Stimulated activated CD4-positive, alpha-beta T cell treated with anti-CD3 and anti-CD28 coated beads, Interleukin-2, amount 100 ng/mL, for 48 hours (primary cell): ENCODE results near the gene IL2RG.
A peak's percentile ranks its signal among the peaks of the same experiment; 100 is the strongest.

Source experiments
- DNase-seq, 2 donors: peaks; one replicate each; pipeline ENCODE4 v3.0.0-alpha.2; 2020

Gene IL2RG

GRCh38 chrX:71107762-71108360 is 3.5 kb downstream of the IL2RG start:
- DNase-seq: no peak

DNA sequence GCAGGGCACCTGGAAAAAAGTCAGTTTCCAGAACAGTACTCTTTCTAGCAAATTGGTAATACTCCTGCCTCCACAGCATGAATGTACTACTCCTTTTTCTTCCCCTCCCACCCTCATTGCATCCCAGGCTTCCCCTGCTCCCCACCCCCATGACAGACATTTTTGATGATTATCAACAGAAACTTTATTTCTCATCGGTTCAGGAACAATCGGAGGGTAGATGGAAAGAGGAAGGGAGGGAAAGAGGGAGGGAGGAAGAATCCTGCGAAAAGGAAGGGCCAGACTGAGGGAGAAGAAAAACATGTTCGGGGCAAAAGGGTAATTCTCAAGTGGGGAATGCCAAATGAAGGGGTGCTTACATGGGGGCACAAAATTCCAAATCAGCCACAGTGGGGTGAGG is 4.1 kb downstream of the IL2RG start:
- DNase-seq: no peak

GRCh38 chrX:71106427-71106826 is 5.0 kb downstream of the IL2RG start, which contains the start of gene CXorf65:
Gene CXorf65 (minus strand): TSS chrX:71106740. CDS start chrX:71106556, 184 bp downstream.
- no peak for DNase-seq

DNA sequence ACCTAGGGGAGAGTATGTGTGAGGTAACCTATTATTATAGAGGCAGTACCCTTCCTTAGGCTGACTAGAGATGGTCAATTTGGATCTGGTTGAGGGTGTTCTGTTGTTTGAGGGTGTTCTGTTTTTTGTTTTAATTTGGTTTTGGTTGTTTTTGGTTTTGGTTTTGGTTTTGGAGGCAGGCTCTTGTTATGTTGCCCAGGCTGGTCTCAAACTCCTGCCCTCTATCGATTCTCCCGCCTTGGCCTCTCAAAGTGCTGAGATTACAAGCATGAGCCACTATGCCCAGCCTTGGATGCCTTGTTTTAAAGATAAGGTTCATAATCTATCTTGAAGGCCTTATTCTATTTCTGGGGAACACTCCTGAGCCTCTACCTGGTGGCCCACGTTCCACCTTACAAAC is 5.7 kb downstream of the IL2RG start:
- no peak for DNase-seq

GRCh38 chrX:71103110-71103983 is 8.0 kb downstream of the IL2RG start:
- peak; percentile 32 to 41 for DNase-seq

DNA sequence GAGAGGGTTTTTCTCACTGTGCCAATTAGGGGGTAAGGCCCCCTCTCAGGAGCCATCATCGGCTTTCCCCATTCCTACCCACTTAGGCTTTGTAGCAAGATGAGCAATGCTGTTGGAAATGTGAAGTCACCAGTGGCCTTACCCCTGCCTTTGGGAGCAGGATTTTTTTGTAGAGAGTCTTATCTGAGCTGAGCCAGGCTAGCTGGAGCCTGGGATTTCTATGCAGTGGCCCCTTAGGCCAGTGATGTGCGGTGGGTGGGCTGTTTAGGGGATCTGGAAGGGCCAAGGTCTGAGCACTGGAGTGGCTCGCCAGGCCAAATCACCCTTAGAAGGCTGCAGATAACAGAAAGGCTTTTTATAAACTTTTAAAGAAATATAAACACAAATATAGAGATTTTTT is 9.1 kb downstream of the IL2RG start:
- DNase-seq: no peak

GRCh38 chrX:71100581-71101505 is 10.5 kb downstream of the IL2RG start:
- no peak for DNase-seq

- no peak for DNase-seq
Measured at GRCh38 chrX:71099736-71100135, 11.6 kb downstream of the IL2RG start.

DNA sequence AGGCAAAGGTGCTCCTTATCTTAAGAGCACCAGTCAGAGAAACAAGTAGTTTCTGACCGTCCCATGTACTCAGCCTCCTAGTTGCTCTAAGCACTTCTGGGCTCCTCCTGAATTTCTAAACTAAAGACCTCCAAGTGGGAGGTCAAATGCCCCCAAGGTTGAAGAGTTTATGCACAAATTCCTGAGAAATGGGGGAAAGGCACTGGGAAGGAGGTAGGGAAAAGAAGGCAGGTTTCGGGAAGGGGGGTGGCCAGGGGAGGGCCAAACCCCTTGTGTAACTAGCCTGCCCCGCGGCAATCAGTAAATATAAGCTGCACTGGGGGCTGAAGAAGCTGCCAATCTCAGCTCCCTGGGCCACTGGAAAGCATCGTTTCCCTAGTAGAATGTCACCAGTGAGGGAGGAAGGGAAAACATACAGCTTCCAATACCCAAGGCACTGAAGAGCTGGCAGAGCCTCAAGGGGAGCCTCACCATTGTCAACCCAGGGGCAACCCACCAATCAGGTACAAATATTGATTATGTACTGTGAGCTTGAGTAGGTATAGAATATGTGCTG is 12.3 kb downstream of the IL2RG start:
- DNase-seq: no peak

DNA sequence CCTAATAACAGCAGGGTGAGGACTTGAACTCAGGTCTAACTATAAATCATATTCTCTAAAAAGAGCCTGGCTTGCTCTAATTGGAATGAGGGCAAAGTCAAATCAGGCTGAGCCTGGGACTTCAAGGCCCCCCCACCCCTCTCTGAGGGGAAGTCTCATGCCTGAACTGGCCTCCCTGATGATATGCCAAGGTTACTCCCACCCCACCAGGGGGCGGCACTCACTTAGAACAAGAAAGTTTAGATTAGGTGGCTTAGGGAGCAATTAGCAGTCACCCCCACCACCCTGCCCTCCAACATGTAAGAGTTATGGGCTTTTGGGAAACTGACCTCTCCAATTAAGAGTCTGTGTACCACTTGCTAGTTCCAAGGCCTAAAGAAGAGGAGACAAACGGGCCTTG is 13.1 kb downstream of the IL2RG start:
- DNase-seq: peak; percentile 54 to 67

DNA sequence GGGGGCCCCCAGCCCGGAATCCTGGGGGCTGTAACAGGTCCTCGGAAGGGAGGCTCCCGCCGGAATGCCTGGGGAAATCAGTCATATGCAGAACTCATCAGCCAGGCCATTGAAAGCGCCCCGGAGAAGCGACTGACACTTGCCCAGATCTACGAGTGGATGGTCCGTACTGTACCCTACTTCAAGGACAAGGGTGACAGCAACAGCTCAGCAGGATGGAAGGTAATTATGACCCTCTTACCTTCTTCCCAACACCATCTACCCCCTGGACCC is 14.7 kb downstream of the IL2RG start:
- DNase-seq: no peak

DNA sequence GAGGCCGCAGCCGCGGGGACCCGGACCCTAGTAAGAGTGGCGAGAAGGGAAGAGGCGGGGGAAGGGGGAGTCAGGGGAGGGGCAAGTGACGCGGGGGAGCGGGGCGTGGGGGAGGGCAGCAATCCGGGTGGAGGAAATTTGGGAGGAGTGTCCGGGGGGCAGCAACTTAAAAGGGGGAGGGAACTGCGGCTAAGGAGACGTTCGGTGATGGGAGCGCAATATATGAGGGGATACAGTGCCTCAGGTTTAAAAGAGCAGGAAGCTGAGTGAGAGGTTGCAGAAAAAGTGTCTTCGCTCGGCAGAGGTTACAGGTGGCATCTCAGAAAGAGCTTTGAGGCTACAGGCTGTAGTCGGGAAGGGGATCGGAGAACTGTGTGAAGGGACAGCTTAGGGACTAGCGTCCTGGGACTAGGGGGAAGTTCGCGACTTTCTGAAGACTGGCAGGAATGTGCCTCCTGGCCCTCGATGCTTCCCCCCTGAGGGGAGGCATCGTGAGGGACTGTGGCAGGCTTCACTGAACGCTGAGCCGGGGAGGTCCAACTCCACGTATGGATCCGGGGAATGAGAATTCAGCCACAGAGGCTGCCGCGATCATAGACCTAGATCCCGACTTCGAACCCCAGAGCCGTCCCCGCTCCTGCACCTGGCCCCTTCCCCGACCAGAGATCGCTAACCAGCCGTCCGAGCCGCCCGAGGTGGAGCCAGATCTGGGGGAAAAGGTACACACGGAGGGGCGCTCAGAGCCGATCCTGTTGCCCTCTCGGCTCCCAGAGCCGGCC is 15.2 kb downstream of the IL2RG start:
- peak in 1 of 2 donors; percentile 28 for DNase-seq

- peak; percentile 70 to 75 for DNase-seq
Measured at GRCh38 chrX:71095555-71095980, 15.8 kb downstream of the IL2RG start, which contains the start of gene FOXO4. Gene FOXO4 (plus strand): TSS chrX:71095851. CDS start chrX:71096529, 678 bp downstream.

- DNase-seq: no peak
Measured at GRCh38 chrX:71095033-71095432, 16.3 kb downstream of the IL2RG start.

DNA sequence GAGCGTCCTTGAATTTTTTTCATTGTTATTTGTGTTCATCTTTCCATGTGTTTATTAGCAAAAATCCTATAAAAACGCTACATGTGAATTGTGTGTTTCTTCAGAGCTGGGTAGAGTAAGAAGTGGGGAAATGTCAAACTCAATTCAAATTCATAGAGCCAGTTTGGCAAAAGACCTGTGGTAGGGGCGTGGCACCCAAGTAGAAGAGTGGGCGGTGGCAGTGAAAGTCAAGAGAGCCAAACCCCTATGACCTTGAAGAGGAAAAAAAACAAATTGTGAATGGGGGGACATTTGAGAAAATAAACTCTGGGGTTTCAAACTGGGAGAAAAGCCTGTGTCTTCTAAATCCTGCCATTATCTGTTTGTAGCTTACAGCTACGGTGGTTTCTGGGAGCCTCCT is 20.1 kb downstream of the IL2RG start:
- DNase-seq: no peak

GRCh38 chrX:71085900-71086299 is 25.5 kb downstream of the IL2RG start:
- DNase-seq: no peak

GRCh38 chrX:71082822-71083221 is 28.6 kb downstream of the IL2RG start:
- no peak for DNase-seq

DNA sequence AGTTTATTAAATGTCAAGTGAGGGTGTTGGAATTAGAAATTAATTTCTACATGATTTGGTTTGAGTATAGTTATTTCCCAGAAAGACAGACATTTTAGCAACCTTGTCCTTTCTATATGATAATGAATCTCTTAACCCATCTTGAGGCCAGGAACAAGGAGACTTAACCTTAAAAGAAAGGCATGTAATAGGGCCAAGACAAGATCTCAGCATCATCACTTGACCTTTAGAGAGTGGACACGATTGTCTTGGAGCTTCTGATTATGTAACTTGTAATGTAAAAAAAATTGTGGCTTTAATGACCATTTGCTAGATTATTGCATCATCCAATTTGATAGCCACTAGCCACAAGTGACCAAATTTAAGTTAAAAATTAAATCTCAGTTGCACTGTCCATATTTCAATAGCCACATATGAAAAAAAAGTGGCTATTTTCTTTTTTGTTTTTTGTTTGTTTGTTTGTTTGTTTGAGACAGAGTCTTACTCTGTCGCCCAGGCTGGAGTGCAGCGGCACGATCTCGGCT is 29.2 kb downstream of the IL2RG start:
- no peak for DNase-seq

DNA sequence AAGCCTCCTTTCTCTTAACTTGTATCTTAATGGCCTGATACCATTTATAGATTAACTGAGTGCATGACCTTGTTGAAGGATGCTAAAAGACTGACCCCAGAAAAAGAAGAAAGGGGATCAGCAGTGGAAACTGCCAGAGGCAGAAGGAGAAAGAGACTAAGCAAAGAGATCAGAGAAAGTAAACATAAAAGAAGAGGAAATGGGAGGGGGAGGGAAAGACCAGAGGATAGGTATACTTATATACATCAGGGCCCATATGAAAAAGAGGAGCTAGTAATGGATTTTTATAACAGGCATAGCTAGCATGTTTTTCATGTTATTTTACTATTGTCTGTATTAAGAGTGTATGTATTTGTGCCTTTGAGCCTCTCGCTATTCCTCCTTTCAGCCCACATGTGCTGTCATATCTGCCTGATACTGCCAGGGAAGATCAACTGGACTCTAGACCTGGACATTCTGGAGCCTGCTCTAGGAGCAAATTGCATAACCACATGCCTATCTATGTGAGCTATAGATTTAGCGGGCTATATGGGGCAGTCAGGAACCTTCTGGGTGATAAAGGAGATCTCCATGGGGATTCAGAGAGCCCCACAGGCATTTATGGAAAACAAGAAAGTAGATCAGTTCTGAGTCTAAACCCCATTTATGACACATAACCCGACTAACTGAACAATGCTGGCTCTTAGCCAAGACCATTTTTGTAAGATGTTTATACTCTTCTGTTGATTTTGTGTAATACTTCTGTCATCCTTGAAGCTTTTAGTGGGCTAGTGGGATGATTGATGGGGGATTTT is 29.9 kb downstream of the IL2RG start:
- no peak for DNase-seq

DNA sequence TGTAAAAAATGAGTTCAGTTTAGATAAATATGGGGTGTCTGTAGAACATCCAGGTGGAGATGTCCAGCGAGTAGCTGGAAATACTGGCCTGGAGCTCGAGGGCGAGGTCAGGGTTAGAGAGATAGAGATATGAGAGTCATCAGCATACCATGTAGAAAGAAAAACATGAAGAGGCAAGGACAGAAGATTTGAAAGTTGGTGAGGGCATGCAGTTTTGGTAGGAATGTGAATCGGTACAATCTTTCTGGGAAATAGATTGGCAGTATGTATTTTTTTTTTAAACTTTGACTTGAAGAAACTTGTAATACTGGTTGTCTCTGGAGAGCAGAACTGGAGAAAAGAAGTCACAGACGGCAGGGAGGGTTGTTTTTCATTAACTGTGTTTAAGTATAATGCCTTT is 40.8 kb downstream of the IL2RG start:
- DNase-seq: no peak
